HepG2 (cell line): ENCODE results near the gene IL1RAPL1. TPM values are rescaled to one million over a fixed set of nuclear protein-coding genes. Genes with fewer than 3 reads are reported as not detected.

Source experiments
- CREB3 ChIP-seq: sonication (generic); formaldehyde crosslinking; IDR thresholded peaks from 2 replicates; pipeline ENCODE4 v1.5.0; 2020; ENCODE audit warnings: missing genetic modification reagents
- E2F2 ChIP-seq: sonication (generic); formaldehyde crosslinking; IDR thresholded peaks from 2 replicates; pipeline ENCODE4 v1.4.0; 2020; ENCODE audit warnings: missing genetic modification reagents, borderline replicate concordance
- FOXC1 ChIP-seq: sonication (generic); formaldehyde crosslinking; IDR thresholded peaks from 2 replicates; pipeline ENCODE4 v1.8.0; 2022; ENCODE audit warnings: mild to moderate bottlenecking, missing genetic modification reagents, borderline replicate concordance
- FOXM1 ChIP-seq: sonication (generic); formaldehyde crosslinking; IDR thresholded peaks from 2 replicates; pipeline ENCODE4 v1.5.0; 2020; ENCODE audit warnings: missing genetic modification reagents
- ISL2 ChIP-seq: sonication (generic); formaldehyde crosslinking; IDR thresholded peaks from 2 replicates; pipeline ENCODE4 v1.5.0; 2020; ENCODE audit warnings: missing genetic modification reagents
- LBX2 ChIP-seq: sonication (generic); formaldehyde crosslinking; IDR thresholded peaks from 2 replicates; pipeline ENCODE4 v1.5.0; 2020; ENCODE audit warnings: missing genetic modification reagents, mild to moderate bottlenecking, borderline replicate concordance
- MTA1 ChIP-seq: sonication (generic); formaldehyde crosslinking; IDR thresholded peaks from 2 replicates; pipeline ENCODE4 v1.4.0; 2020; ENCODE audit warnings: missing genetic modification reagents, mild to moderate bottlenecking, borderline replicate concordance
- SMARCC2 ChIP-seq: fragments of 450-650 bp; IDR thresholded peaks from 2 replicates; pipeline ENCODE4 v1.6.1; 2017; ENCODE audit warnings: antibody characterized with exemption, mild to moderate bottlenecking
- TRIM24 ChIP-seq: sonication (generic); formaldehyde crosslinking; IDR thresholded peaks from 2 replicates; pipeline ENCODE4 v1.8.0; 2022; ENCODE audit warnings: mild to moderate bottlenecking, missing genetic modification reagents
- ZNF616 ChIP-seq: sonication (generic); formaldehyde crosslinking; IDR thresholded peaks from 2 replicates; pipeline ENCODE4 v1.5.0; 2020; ENCODE audit warnings: low read depth, mild to moderate bottlenecking, missing genetic modification reagents
- ZNF713 ChIP-seq: sonication (generic); formaldehyde crosslinking; IDR thresholded peaks from 2 replicates; pipeline ENCODE4 v1.4.0; 2020; ENCODE audit warnings: mild to moderate bottlenecking, missing genetic modification reagents
- ZNF782 ChIP-seq: sonication (generic); formaldehyde crosslinking; IDR thresholded peaks from 2 replicates; pipeline ENCODE4 v1.4.0; 2020; ENCODE audit warnings: missing genetic modification reagents, mild to moderate bottlenecking, borderline replicate concordance
- ZNF883 ChIP-seq: sonication (generic); formaldehyde crosslinking; IDR thresholded peaks from 2 replicates; pipeline ENCODE4 v1.5.1; 2020; ENCODE audit warnings: mild to moderate bottlenecking, missing genetic modification reagents; ENCODE audit errors: not compliant biosample characterization
- polyA plus RNA-seq, 8 experiments: library from polyadenylated mRNA; depleted of rRNA in 3 of 8; stranded (reverse) in 7 of 8; unstranded in 1 of 8; fragments of >200 nt; fragmentation: Illumina TruSeq in 4 of 8; extraction: Trizol in 4 of 8; gene quantifications; 2 replicates each; pipeline versions ENCODE4 v1.2.1 to v1.2.3, GENCODE V29; 2011 to 2016; ENCODE audit warnings: low read depth in 4 of 8, missing spikeins in 1 of 8, mixed read lengths in 1 of 8; ENCODE audit not compliant: insufficient read depth in 1 of 8
- total RNA-seq, 5 experiments: library from RNA; depleted of rRNA; stranded (reverse); fragments of >200 nt; fragmentation: Illumina TruSeq; extraction: Trizol; gene quantifications; 2 replicates each; pipeline ENCODE4 v1.2.3, GENCODE V29; 2016; ENCODE audit warnings: low read depth in 1 of 5

The IL1RAPL1 gene
- total and polyA plus RNA-seq, 2 of the 13 experiments (the other 11 are each of a cell fraction or from before 2014, with no cell fraction given): 0.04 TPM; not detected in 1

- no peak for TF ChIP-seq ISL2 (CRISPR knock-in tag)
- no peak for TF ChIP-seq MTA1
- TF ChIP-seq SMARCC2: no peak
- no peak for TF ChIP-seq LBX2 (CRISPR knock-in tag)
- no peak for TF ChIP-seq E2F2 (CRISPR knock-in tag)
- TF ChIP-seq ZNF616 (CRISPR knock-in tag): no peak
- TF ChIP-seq CREB3: no peak
- no peak for TF ChIP-seq ZNF713 (CRISPR knock-in tag)
- TF ChIP-seq FOXC1 (CRISPR knock-in tag): no peak
- no peak for TF ChIP-seq FOXM1 (CRISPR knock-in tag)
- TF ChIP-seq ZNF883 (CRISPR knock-in tag): no peak
- no peak for TF ChIP-seq TRIM24 (CRISPR knock-in tag)
- no peak for TF ChIP-seq ZNF782
These were observed 1074.9 kb downstream of the IL1RAPL1 start (continued) for GRCh38 chrX:29662101-29662500.
